GM21529 (cell line): ENCODE data around the gene IL6ST.
A peak's percentile ranks its signal among the peaks of the same experiment; 100 is the strongest.
"Not testable (repeated sequence)": the region's sequence is repeated elsewhere in the genome, so short reads cannot be mapped to it uniquely, and the experiment has no call there.

Experiments
- ATAC-seq: cut with Tn5 transposase; IDR thresholded peaks from one replicate; pipeline ENCODE4 v1.9.1; 2021; ENCODE audit not compliant: unreplicated experiment

The IL6ST gene

GRCh38 chr5:55969956-55970355, 24.8 kb downstream of the IL6ST start:
- ATAC-seq: no peak

- ATAC-seq: no peak
Measured at GRCh38 chr5:55966284-55966683, 28.5 kb downstream of the IL6ST start.

GRCh38 chr5:55965525-55965924, 29.2 kb downstream of the IL6ST start:
- ATAC-seq: no peak

GRCh38 chr5:55960779-55961178, 34.0 kb downstream of the IL6ST start:
- ATAC-seq: no peak

GRCh38 chr5:55959208-55959607, 35.6 kb downstream of the IL6ST start:
- ATAC-seq: no peak

- ATAC-seq: not testable (repeated sequence)
Measured at GRCh38 chr5:55941154-55941553, 53.6 kb downstream of the IL6ST start.

GRCh38 chr5:55937598-55937997, 57.2 kb downstream of the IL6ST start:
- ATAC-seq: not testable (repeated sequence)

GRCh38 chr5:55936100-55936693, 58.6 kb downstream of the IL6ST start:
- peak; percentile 73 for ATAC-seq

GRCh38 chr5:55935371-55935770, 59.4 kb downstream of the IL6ST start:
- no peak for ATAC-seq

GRCh38 chr5:55934720-55935119, 60.0 kb downstream of the IL6ST start:
- no peak for ATAC-seq

- ATAC-seq: no peak
Measured at GRCh38 chr5:55934115-55934613, 60.6 kb downstream of the IL6ST start.

- no peak for ATAC-seq
Measured at GRCh38 chr5:55933377-55934114, 61.2 kb downstream of the IL6ST start.

- ATAC-seq: no peak
Measured at GRCh38 chr5:55932700-55933099, 62.1 kb downstream of the IL6ST start.

- no peak for ATAC-seq
Measured at GRCh38 chr5:55929020-55929799, 65.6 kb downstream of the IL6ST start.

GRCh38 chr5:55927861-55928655, 66.7 kb downstream of the IL6ST start:
- ATAC-seq: no peak

GRCh38 chr5:55926476-55926875, 68.3 kb downstream of the IL6ST start:
- no peak for ATAC-seq

GRCh38 chr5:55925712-55926111, 69.1 kb downstream of the IL6ST start:
- ATAC-seq: no peak

GRCh38 chr5:55925181-55925580, 69.6 kb downstream of the IL6ST start:
- no peak for ATAC-seq

GRCh38 chr5:55924744-55925143, 70.0 kb downstream of the IL6ST start:
- no peak for ATAC-seq

- ATAC-seq: no peak
Measured at GRCh38 chr5:55923865-55924500, 70.8 kb downstream of the IL6ST start.
